ENCODE measurements around the gene RFNG. TPM values are rescaled to one million over a fixed set of nuclear protein-coding genes. Genes with fewer than 3 reads are reported as not detected.

The RFNG gene
- total and polyA plus RNA-seq, 2 of the 13 experiments (the other 11 are each of a cell fraction or from before 2014, with no cell fraction given) = 61.4 to 64.0 TPM

GRCh38 chr17:82088838-82089722, 37.5 kb upstream of the RFNG start (continued):
- TF ChIP-seq HES4 (CRISPR knock-in tag; IDR thresholded peaks at IDR 0.05; ENCODE audit: borderline replicate concordance) (0 out of 2 replicates have a peak, but pooled peaks have one; percentile 44), CENPT (CRISPR knock-in tag; IDR thresholded peaks at IDR 0.05; ENCODE audit: low read depth) (0 out of 2 replicates have a peak, but pooled peaks have one; percentile 32), ZNF350 (CRISPR knock-in tag; IDR thresholded peaks at IDR 0.05; ENCODE audit: borderline replicate concordance, low read depth) (no peak), NONO (IDR thresholded peaks at IDR 0.05) (no peak), NONO (CRISPR knock-in tag; conservative IDR thresholded peaks at IDR 0.05) (peak; percentile 52; the same call in 1 of the 2 replicates), ZSCAN21 (CRISPR knock-in tag; IDR thresholded peaks at IDR 0.05; ENCODE audit: borderline replicate concordance) (0 out of 2 replicates have a peak, but pooled peaks have one; percentile 6), POLR2AphosphoS2 (IDR thresholded peaks at IDR 0.05; ENCODE audit: low read depth, low read length) (peak; percentile 83), ZNF580 (CRISPR knock-in tag; IDR thresholded peaks at IDR 0.05; ENCODE audit: borderline replicate concordance, low read depth) (no peak), POLR2G (IDR thresholded peaks at IDR 0.05; ENCODE audit: low read depth, low read length) (peak; percentile 35; the same call in 1 of the 2 replicates), BATF2 (CRISPR knock-in tag; IDR thresholded peaks at IDR 0.05) (0 out of 2 replicates have a peak, but pooled peaks have one; percentile 19), XRCC5 (optimal IDR thresholded peaks at IDR 0.05; ENCODE audit: low read length) (no peak), ZNF740 (CRISPR knock-in tag; IDR thresholded peaks at IDR 0.05) (peak; percentile 49; the same call in 1 of the 2 replicates), CREB1 (IDR thresholded peaks at IDR 0.05) (no peak), CREB1 (CRISPR knock-in tag; IDR thresholded peaks at IDR 0.05) (no peak)
